IPS-18a (cell line): ENCODE measurements around the gene SUV39H2.

Experiments
- H3K27ac ChIP-seq: one replicate; pipeline ENCODE4 v1.5.1; 2013; ENCODE audit warnings: low read length
- H3K27me3 ChIP-seq: one replicate; pipeline ENCODE4 v1.6.1; 2013; ENCODE audit warnings: mild to moderate bottlenecking, low read length; ENCODE audit not compliant: control insufficient read depth, insufficient read depth
- H3K36me3 ChIP-seq: one replicate; pipeline ENCODE4 v1.6.1; 2013; ENCODE audit warnings: low read depth, low read length; ENCODE audit not compliant: control insufficient read depth
- H3K4me1 ChIP-seq: one replicate; pipeline ENCODE4 v1.6.1; 2013; ENCODE audit warnings: low read depth, low read length; ENCODE audit not compliant: control insufficient read depth
- H3K4me3 ChIP-seq: one replicate; pipeline ENCODE4 v1.5.1; 2013; ENCODE audit warnings: low read length
- H3K9ac ChIP-seq: one replicate; pipeline ENCODE4 v1.6.1; 2013; ENCODE audit warnings: mild to moderate bottlenecking, low read length, moderate library complexity
- H3K9me3 ChIP-seq: one replicate; pipeline ENCODE4 v1.6.1; 2013; ENCODE audit warnings: low read depth, low read length; ENCODE audit not compliant: control insufficient read depth

The SUV39H2 gene

GRCh38 chr10:14878266-14879123 lies at the start of gene SUV39H2:
SUV39H2 (plus strand) TSS chr10:14878866; CDS start chr10:14878889, 23 bp downstream.
- Histone ChIP-seq H3K4me3 (peak within 1 kb of the TSS; percentile 97), H3K27me3 (no peaks in the 10 kb centered on the region), H3K36me3 (peaks cover 6% of the 10 kb centered on the region)

GRCh38 chr10:14833106-14833505 lies 45.6 kb upstream of the SUV39H2 start:
- Histone ChIP-seq H3K27ac (no peak overlapping the region), H3K27me3 (no peaks in the 10 kb centered on the region), H3K4me1 (peaks cover 4% of the 10 kb centered on the region), H3K9me3 (no peaks in the 10 kb centered on the region), H3K4me3 (no peak overlapping the region), H3K36me3 (no peaks in the 10 kb centered on the region), H3K9ac (no peak overlapping the region)

More at GRCh38 chr10:14878266-14879123, at the start of gene SUV39H2:
- Histone ChIP-seq H3K9ac (peak within 1 kb of the TSS; percentile 97), H3K27ac (peak within 1 kb of the TSS; percentile 84), H3K9me3 (no peaks in the 10 kb centered on the region), H3K4me1 (peaks cover 21% of the 10 kb centered on the region)

- Histone ChIP-seq H3K4me1 (peaks cover 8% of the 10 kb centered on the region), H3K9me3 (no peaks in the 10 kb centered on the region), H3K36me3 (peaks cover 13% of the 10 kb centered on the region), H3K9ac (no peak overlapping the region), H3K27ac (no peak overlapping the region), H3K4me3 (no peak overlapping the region), H3K27me3 (no peaks in the 10 kb centered on the region)
Measured at GRCh38 chr10:14836208-14836607, 42.5 kb upstream of the SUV39H2 start.

GRCh38 chr10:14837003-14837756 lies 41.5 kb upstream of the SUV39H2 start:
- no peaks in the 10 kb centered on the region for H3K9me3 ChIP-seq
- H3K9ac ChIP-seq: peak overlapping the region; percentile 96
- peaks cover 8% of the 10 kb centered on the region for H3K4me1 ChIP-seq
- H3K4me3 ChIP-seq: peak overlapping the region; percentile 92
- H3K36me3 ChIP-seq: peaks cover 23% of the 10 kb centered on the region
- no peaks in the 10 kb centered on the region for H3K27me3 ChIP-seq
- H3K27ac ChIP-seq: peak overlapping the region; percentile 79

- Histone ChIP-seq H3K9ac (peak within 1 kb of the TSS; percentile 96), H3K4me3 (peak within 1 kb of the TSS; percentile 92), H3K27me3 (no peaks in the 10 kb centered on the region), H3K36me3 (peaks cover 30% of the 10 kb centered on the region), H3K9me3 (no peaks in the 10 kb centered on the region), H3K4me1 (peaks cover 8% of the 10 kb centered on the region), H3K27ac (peak within 1 kb of the TSS; percentile 79)
Measured at GRCh38 chr10:14837757-14838581, 40.7 kb upstream of the SUV39H2 start, which contains the start of the genes CDNF, HSPA14 and MSANTD7. CDNF (minus strand) TSS chr10:14838037; CDS start chr10:14837946, 91 bp downstream. HSPA14 (plus strand) TSS chr10:14838306; CDS start chr10:14838403, 97 bp downstream. MSANTD7 (plus strand) TSS chr10:14838306; CDS start chr10:14842285, 3,979 bp downstream.

- H3K4me3 ChIP-seq: peak overlapping the region; percentile 92
- H3K36me3 ChIP-seq: peaks cover 38% of the 10 kb centered on the region
- peak overlapping the region; percentile 69 for H3K27ac ChIP-seq
- H3K27me3 ChIP-seq: no peaks in the 10 kb centered on the region
- H3K4me1 ChIP-seq: peaks cover 8% of the 10 kb centered on the region
- H3K9ac ChIP-seq: peak overlapping the region; percentile 96
- no peaks in the 10 kb centered on the region for H3K9me3 ChIP-seq
Measured at GRCh38 chr10:14838582-14839304, 39.9 kb upstream of the SUV39H2 start.

- Histone ChIP-seq H3K4me3 (peak overlapping the region; percentile 92), H3K27ac (no peak overlapping the region), H3K27me3 (no peaks in the 10 kb centered on the region), H3K36me3 (peaks cover 44% of the 10 kb centered on the region), H3K9ac (peak overlapping the region; percentile 96), H3K4me1 (peaks cover 8% of the 10 kb centered on the region), H3K9me3 (no peaks in the 10 kb centered on the region)
Measured at GRCh38 chr10:14839305-14839695, 39.4 kb upstream of the SUV39H2 start.

- Histone ChIP-seq H3K27me3 (no peaks in the 10 kb centered on the region), H3K36me3 (peaks cover 52% of the 10 kb centered on the region), H3K27ac (no peak overlapping the region), H3K4me3 (no peak overlapping the region), H3K9me3 (no peaks in the 10 kb centered on the region), H3K9ac (no peak overlapping the region), H3K4me1 (peaks cover 8% of the 10 kb centered on the region)
Measured at GRCh38 chr10:14840178-14840577, 38.5 kb upstream of the SUV39H2 start.

GRCh38 chr10:14843327-14843988 lies 35.2 kb upstream of the SUV39H2 start:
- no peak overlapping the region for H3K27ac ChIP-seq
- H3K9me3 ChIP-seq: no peaks in the 10 kb centered on the region
- H3K4me1 ChIP-seq: peaks cover 4% of the 10 kb centered on the region
- H3K9ac ChIP-seq: no peak overlapping the region
- H3K27me3 ChIP-seq: no peaks in the 10 kb centered on the region
- peaks cover 53% of the 10 kb centered on the region for H3K36me3 ChIP-seq
- H3K4me3 ChIP-seq: no peak overlapping the region

GRCh38 chr10:14844948-14845347 lies 33.7 kb upstream of the SUV39H2 start:
- no peaks in the 10 kb centered on the region for H3K4me1 ChIP-seq
- H3K4me3 ChIP-seq: no peak overlapping the region
- no peaks in the 10 kb centered on the region for H3K27me3 ChIP-seq
- peaks cover 62% of the 10 kb centered on the region for H3K36me3 ChIP-seq
- H3K9me3 ChIP-seq: no peaks in the 10 kb centered on the region
- no peak overlapping the region for H3K27ac ChIP-seq
- no peak overlapping the region for H3K9ac ChIP-seq
